GM23248 (cell line): Measurements from ENCODE around the gene ZNF598.

Experiments used
- EZH2 ChIP-seq: fragments of 200-600 bp; sonication (generic); IDR thresholded peaks from 2 replicates; pipeline ENCODE4 v1.6.1; 2018; ENCODE audit warnings: antibody characterized with exemption, mild to moderate bottlenecking; ENCODE audit not compliant: insufficient read depth, poor library complexity, severe bottlenecking
- EZH2phosphoT487 ChIP-seq: fragments of 200-600 bp; sonication (generic); IDR thresholded peaks from 2 replicates; pipeline ENCODE4 v1.6.1; 2018; ENCODE audit warnings: antibody characterized with exemption, moderate library complexity, mild to moderate bottlenecking, low read depth; ENCODE audit not compliant: insufficient read depth

DNA sequence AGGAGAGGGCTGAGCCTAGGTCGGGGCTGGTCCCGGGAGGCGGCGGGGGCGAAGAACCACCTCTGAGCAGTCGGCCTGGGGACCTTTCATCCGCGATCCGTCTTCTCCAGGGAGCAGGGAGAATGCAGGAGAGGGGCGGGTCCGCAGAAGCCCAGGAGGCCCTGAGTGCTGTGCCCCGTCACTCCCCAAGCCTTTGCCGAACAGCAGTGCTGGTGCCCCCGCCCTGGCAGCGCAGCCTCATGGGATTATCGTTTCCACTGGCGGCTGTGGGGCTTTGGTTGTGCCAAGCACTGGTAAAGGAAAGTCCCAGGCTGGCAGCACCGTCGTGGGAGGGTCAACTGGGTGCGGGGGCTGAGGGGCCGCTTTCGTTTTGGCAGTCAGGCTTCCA, 37.1 kb downstream of the ZNF598 start:
- TF ChIP-seq EZH2: no peak
- no peak for TF ChIP-seq EZH2phosphoT487
